Kidney epithelial cell (primary cell): Measurements from ENCODE around the gene MB21D2. TPM values are rescaled to one million over a fixed set of nuclear protein-coding genes. Genes with fewer than 3 reads are reported as not detected.

Experiments
- DNase-seq: peaks from one replicate; pipeline ENCODE4 v3.0.0-alpha.2; 2010; ENCODE audit warnings: low read depth
- H3K27me3 ChIP-seq: 2 replicates; pipeline ENCODE4 v1.6.0; 2011; ENCODE audit warnings: low read length; ENCODE audit not compliant: control insufficient read depth, insufficient read depth
- H3K36me3 ChIP-seq: 2 replicates; pipeline ENCODE4 v1.5.1; 2011; ENCODE audit warnings: low read length; ENCODE audit not compliant: control insufficient read depth, insufficient read depth
- H3K4me3 ChIP-seq: 2 replicates; pipeline ENCODE4 v1.5.1; 2011; ENCODE audit warnings: low read depth, mild to moderate bottlenecking, control low read depth, low read length
- total RNA-seq: library from RNA; depleted of rRNA; stranded (reverse); fragments of >200 nt; gene quantifications from 2 replicates; pipeline ENCODE4 v1.2.3, GENCODE V29; 2015
- TF ChIP-seq, protein P1 (sequence below): IDR thresholded peaks from 2 replicates; pipeline ENCODE4 v1.5.1; 2011; ENCODE audit warnings: mild to moderate bottlenecking, moderate library complexity, low read length, control low read depth, inconsistent platforms; ENCODE audit not compliant: insufficient read depth, poor library complexity, severe bottlenecking

Gene MB21D2
- total RNA-seq, 1 donor from 2014 or later: 18.9 TPM

DNA sequence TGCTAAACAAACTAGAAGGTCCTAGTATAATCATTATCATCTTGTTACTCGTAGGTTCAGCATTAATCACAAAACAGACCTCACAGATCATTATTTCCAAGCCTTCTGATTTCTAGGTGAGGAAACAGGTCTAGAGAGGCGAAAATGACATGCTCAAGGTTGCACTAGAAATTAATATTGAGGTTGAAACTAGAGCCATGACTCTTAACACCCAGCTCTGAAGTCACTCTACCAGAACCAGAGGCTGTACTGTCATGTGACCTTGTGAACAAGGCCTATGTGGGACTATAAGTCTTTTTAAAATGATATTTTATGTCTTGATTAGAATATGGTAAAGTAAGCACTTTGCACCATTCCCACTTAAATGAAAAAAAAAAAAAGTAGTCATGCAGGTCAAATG is 166.5 kb downstream of the MB21D2 start:
- TF ChIP-seq, protein P1, sequence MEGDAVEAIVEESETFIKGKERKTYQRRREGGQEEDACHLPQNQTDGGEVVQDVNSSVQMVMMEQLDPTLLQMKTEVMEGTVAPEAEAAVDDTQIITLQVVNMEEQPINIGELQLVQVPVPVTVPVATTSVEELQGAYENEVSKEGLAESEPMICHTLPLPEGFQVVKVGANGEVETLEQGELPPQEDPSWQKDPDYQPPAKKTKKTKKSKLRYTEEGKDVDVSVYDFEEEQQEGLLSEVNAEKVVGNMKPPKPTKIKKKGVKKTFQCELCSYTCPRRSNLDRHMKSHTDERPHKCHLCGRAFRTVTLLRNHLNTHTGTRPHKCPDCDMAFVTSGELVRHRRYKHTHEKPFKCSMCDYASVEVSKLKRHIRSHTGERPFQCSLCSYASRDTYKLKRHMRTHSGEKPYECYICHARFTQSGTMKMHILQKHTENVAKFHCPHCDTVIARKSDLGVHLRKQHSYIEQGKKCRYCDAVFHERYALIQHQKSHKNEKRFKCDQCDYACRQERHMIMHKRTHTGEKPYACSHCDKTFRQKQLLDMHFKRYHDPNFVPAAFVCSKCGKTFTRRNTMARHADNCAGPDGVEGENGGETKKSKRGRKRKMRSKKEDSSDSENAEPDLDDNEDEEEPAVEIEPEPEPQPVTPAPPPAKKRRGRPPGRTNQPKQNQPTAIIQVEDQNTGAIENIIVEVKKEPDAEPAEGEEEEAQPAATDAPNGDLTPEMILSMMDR: no peak
- DNase-seq: no peak
- Histone ChIP-seq H3K4me3 (no peak overlapping the region), H3K36me3 (no peaks in the 10 kb centered on the region), H3K27me3 (no peaks in the 10 kb centered on the region)

DNA sequence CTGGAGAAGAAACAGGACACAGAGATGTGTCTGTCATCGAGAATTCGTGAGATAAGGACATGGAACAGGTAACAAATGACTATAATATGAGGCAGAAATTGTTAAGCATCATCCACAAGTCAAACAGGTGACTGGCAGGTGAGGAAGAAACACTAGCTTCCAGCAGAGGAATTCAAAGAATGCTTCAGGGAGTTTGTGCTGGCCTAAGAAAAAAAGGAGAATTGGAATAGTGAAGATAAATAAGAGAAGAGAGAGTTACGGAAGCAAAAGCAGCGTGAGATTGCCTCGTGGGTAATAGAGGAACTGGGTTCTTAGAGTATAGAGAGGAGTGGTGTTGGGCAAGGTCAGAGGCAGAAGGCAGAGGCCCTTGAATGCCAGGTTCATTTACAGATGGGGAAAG is 167.5 kb downstream of the MB21D2 start:
- Histone ChIP-seq H3K4me3 (no peak overlapping the region), H3K36me3 (no peaks in the 10 kb centered on the region), H3K27me3 (no peaks in the 10 kb centered on the region)
- TF ChIP-seq, protein P1: no peak
- no peak for DNase-seq

DNA sequence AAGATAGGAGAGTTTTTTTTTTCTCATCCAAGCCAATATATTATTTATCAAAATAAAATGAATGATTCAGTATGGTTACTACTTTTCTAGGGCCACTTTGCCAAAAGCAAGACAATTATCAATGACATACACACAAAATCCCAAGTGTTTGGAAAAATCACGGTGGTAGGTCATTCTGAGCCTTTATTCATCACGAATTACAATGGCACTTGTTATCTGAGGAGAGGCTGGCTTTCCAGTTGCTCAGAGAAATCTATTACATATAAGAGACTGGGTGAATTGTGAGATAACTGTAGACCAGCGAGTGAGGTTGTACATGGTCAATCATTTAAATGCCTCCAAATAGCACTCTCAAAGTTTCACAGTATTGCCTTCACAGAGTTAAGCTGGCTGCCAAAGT is 169.9 kb downstream of the MB21D2 start:
- TF ChIP-seq, protein P1: no peak
- no peak overlapping the region for H3K4me3 ChIP-seq
- no peak for DNase-seq
- no peaks in the 10 kb centered on the region for H3K36me3 ChIP-seq
- no peaks in the 10 kb centered on the region for H3K27me3 ChIP-seq

DNA sequence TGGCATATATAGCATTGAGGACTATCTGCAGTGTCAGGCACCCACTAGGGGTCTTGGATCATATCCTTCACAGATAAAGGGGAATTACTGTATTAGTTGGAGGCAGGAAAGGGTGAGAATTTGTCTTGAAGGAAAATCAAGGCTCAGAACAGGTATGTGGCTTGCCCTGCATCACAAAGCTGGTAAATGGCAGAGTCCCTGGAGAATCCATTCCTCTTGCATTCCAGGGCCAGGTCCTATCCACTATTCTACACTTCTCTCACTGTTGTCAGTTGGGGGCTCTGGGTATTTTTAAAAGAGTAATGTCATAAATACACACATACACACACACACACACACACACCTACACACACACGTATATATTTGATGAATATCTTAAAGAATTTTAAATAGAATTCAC is 170.5 kb downstream of the MB21D2 start:
- H3K36me3 ChIP-seq: no peaks in the 10 kb centered on the region
- no peak for DNase-seq
- H3K4me3 ChIP-seq: no peak overlapping the region
- H3K27me3 ChIP-seq: no peaks in the 10 kb centered on the region
- TF ChIP-seq, protein P1: no peak

Other genes with a start within 250 kb of the MB21D2 start
- gene FGF12, start 190.3 kb downstream of the MB21D2 start, total RNA-seq: 3.2 and 5.9 TPM in 2 replicates